IMR-90 (cell line): ENCODE data around the gene GAS2L3. TPM values are rescaled to one million over a fixed set of nuclear protein-coding genes. Genes with fewer than 3 reads are reported as not detected.

Experiments used
- ATAC-seq: fragments of 200-7000 bp; cut with Tn5 transposase; 2 replicates; pipeline ENCODE4 v1.9.1; 2020; ENCODE audit warnings: low read depth, mild to moderate bottlenecking, moderate library complexity
- BruUV-seq: library from RNA; stranded (reverse); fragments of 400-500 nt; replicated peaks from 2 replicates; lab custom pipeline; 2021; lab: Mats Ljungman, UMichigan
- CTCF ChIA-PET: fragments of 300-600 bp; formaldehyde crosslinking; extraction: SDS; loops from one replicate; lab custom pipeline; 2021; ENCODE audit warnings: antibody characterized with exemption; lab: Yijun Ruan, JAX
- POLR2A ChIA-PET: fragments of 300-600 bp; sonication (Branson Sonifier 250); formaldehyde crosslinking; loops from one replicate; lab custom pipeline; 2022; ENCODE audit warnings: antibody characterized with exemption; ENCODE audit not compliant: unreplicated experiment; lab: Charles Lee
- DNase-seq: peaks from one replicate; pipeline ENCODE4 v3.0.0; 2013
- H2AFZ ChIP-seq: replicated peaks from 2 replicates; pipeline ENCODE3; 2013; ENCODE audit warnings: low read length, mild to moderate bottlenecking; ENCODE audit not compliant: poor library complexity
- H2AK5ac ChIP-seq: 2 replicates; pipeline ENCODE4 v1.6.1; 2013; ENCODE audit warnings: low read depth, low read length, inconsistent platforms
- H2AK9ac ChIP-seq: replicated peaks from 2 replicates; pipeline ENCODE3; 2013; ENCODE audit warnings: mild to moderate bottlenecking, low read depth, low read length, moderate library complexity; ENCODE audit not compliant: poor library complexity
- H2BK120ac ChIP-seq: 2 replicates; pipeline ENCODE4 v1.6.1; 2013; ENCODE audit warnings: low read depth, low read length, inconsistent platforms
- H2BK15ac ChIP-seq: 3 replicates; pipeline ENCODE4 v1.6.1; 2013; ENCODE audit warnings: low read depth, low read length, inconsistent platforms
- H2BK20ac ChIP-seq: 2 replicates; pipeline ENCODE4 v1.6.1; 2013; ENCODE audit warnings: low read depth, mild to moderate bottlenecking, inconsistent platforms, low read length, moderate library complexity
- H2BK5ac ChIP-seq: 2 replicates; pipeline ENCODE4 v1.6.1; 2013; ENCODE audit warnings: mild to moderate bottlenecking, low read depth, low read length, inconsistent platforms; ENCODE audit not compliant: poor library complexity, severe bottlenecking
- H3K14ac ChIP-seq: replicated peaks from 2 replicates; pipeline ENCODE4 v1.6.1; 2013; ENCODE audit warnings: low read depth, low read length, inconsistent platforms
- H3K18ac ChIP-seq: 2 replicates; pipeline ENCODE4 v1.6.1; 2013; ENCODE audit warnings: low read depth, low read length, control low read depth
- H3K23ac ChIP-seq: 2 replicates; pipeline ENCODE4 v1.6.1; 2013; ENCODE audit warnings: low read depth, low read length, inconsistent platforms
- H3K27ac ChIP-seq: 2 replicates; pipeline ENCODE4 v1.5.1; 2013; ENCODE audit warnings: mild to moderate bottlenecking, control low read depth, low read length; ENCODE audit not compliant: insufficient read depth
- H3K27me3 ChIP-seq: 2 replicates; pipeline ENCODE4 v1.6.1; 2013; ENCODE audit warnings: low read length; ENCODE audit not compliant: control insufficient read depth, insufficient read depth
- H3K36me3 ChIP-seq: 2 replicates; pipeline ENCODE4 v1.6.1; 2013; ENCODE audit warnings: low read length, mixed read lengths; ENCODE audit not compliant: control insufficient read depth, insufficient read depth
- H3K4ac ChIP-seq: 2 replicates; pipeline ENCODE4 v1.6.1; 2013; ENCODE audit warnings: low read depth, low read length, inconsistent platforms
- H3K4me1 ChIP-seq: 2 replicates; pipeline ENCODE4 v1.6.1; 2013; ENCODE audit warnings: low read length, mixed read lengths; ENCODE audit not compliant: control insufficient read depth, insufficient read depth
- H3K4me2 ChIP-seq: 2 replicates; pipeline ENCODE4 v1.6.1; 2013; ENCODE audit warnings: low read depth, mild to moderate bottlenecking, control low read depth, low read length, moderate library complexity
- H3K4me3 ChIP-seq: 2 replicates; pipeline ENCODE4 v1.5.1; 2013; ENCODE audit warnings: low read depth, mild to moderate bottlenecking, control low read depth, low read length, moderate library complexity; ENCODE audit not compliant: insufficient read depth
- H3K56ac ChIP-seq: 2 replicates; pipeline ENCODE4 v1.6.1; 2013; ENCODE audit warnings: low read length, inconsistent platforms; ENCODE audit not compliant: insufficient read depth; ENCODE audit errors: extremely low read depth
- H3K79me1 ChIP-seq, 2 experiments: 2 replicates each; pipeline ENCODE4 v1.6.1; 2013; ENCODE audit warnings: low read length in 2 of 2, inconsistent platforms in 1 of 2, low read depth in 1 of 2
- H3K9ac ChIP-seq: 2 replicates; pipeline ENCODE4 v1.6.1; 2013; ENCODE audit warnings: low read depth, low read length, control low read depth
- H3K9me1 ChIP-seq: 2 replicates; pipeline ENCODE4 v1.6.1; 2013; ENCODE audit warnings: low read length, inconsistent platforms; ENCODE audit not compliant: insufficient read depth
- H3K9me3 ChIP-seq: 2 replicates; pipeline ENCODE4 v1.6.1; 2013; ENCODE audit warnings: low read length; ENCODE audit not compliant: control insufficient read depth, insufficient read depth
- H4K20me1 ChIP-seq: 2 replicates; pipeline ENCODE4 v1.6.1; 2013; ENCODE audit warnings: low read length, inconsistent platforms; ENCODE audit not compliant: insufficient read depth
- H4K5ac ChIP-seq: 2 replicates; pipeline ENCODE4 v1.6.1; 2013; ENCODE audit warnings: mild to moderate bottlenecking, low read depth, low read length, control low read depth
- H4K8ac ChIP-seq, 2 experiments: 2 replicates each; pipeline ENCODE4 v1.6.1; 2013; ENCODE audit warnings: low read depth in 2 of 2, low read length in 2 of 2, control low read depth in 1 of 2, inconsistent platforms in 1 of 2
- H4K91ac ChIP-seq: 2 replicates; pipeline ENCODE4 v1.6.1; 2013; ENCODE audit warnings: low read depth, low read length, inconsistent platforms; ENCODE audit not compliant: insufficient read depth
- BHLHE40 ChIP-seq: fragments of 150-350 bp; IDR thresholded peaks from 2 replicates; pipeline ENCODE4 v1.6.1; 2016; ENCODE audit warnings: mild to moderate bottlenecking, low read depth, low read length
- CEBPB ChIP-seq: IDR thresholded peaks from 2 replicates; pipeline ENCODE4 v1.6.1; 2012; ENCODE audit warnings: low read depth, low read length, improper control_type of control experiment
- CHD1 ChIP-seq: IDR thresholded peaks from 2 replicates; pipeline ENCODE4 v1.6.1; 2012; ENCODE audit warnings: low read depth, low read length, improper control_type of control experiment
- FOS ChIP-seq: fragments of 150-350 bp; IDR thresholded peaks from 2 replicates; pipeline ENCODE4 v1.6.1; 2016; ENCODE audit warnings: low read depth, low read length
- MAFK ChIP-seq: IDR thresholded peaks from 2 replicates; pipeline ENCODE4 v1.6.1; 2012; ENCODE audit warnings: low read depth, low read length, improper control_type of control experiment
- MAZ ChIP-seq: IDR thresholded peaks from 2 replicates; pipeline ENCODE4 v1.6.1; 2012; ENCODE audit warnings: low read depth, mild to moderate bottlenecking, low read length, improper control_type of control experiment, moderate library complexity, borderline replicate concordance
- MXI1 ChIP-seq: IDR thresholded peaks from 2 replicates; pipeline ENCODE4 v1.6.1; 2012; ENCODE audit warnings: low read depth, mild to moderate bottlenecking, low read length, moderate library complexity, borderline replicate concordance
- NFE2L2 ChIP-seq: fragments of 150-350 bp; IDR thresholded peaks from 2 replicates; pipeline ENCODE4 v1.6.1; 2016; ENCODE audit warnings: low read depth, mild to moderate bottlenecking, low read length
- POLR2A ChIP-seq: IDR thresholded peaks from 2 replicates; pipeline ENCODE4 v1.6.1; 2012; ENCODE audit warnings: mild to moderate bottlenecking, low read depth, low read length
- RAD21 ChIP-seq: IDR thresholded peaks from 2 replicates; pipeline ENCODE4 v1.6.1; 2012; ENCODE audit warnings: low read length, improper control_type of control experiment
- RCOR1 ChIP-seq: IDR thresholded peaks from 2 replicates; pipeline ENCODE4 v1.6.1; 2012; ENCODE audit warnings: mild to moderate bottlenecking, low read length, improper control_type of control experiment; ENCODE audit not compliant: insufficient replicate concordance
- RFX5 ChIP-seq: IDR thresholded peaks from 2 replicates; pipeline ENCODE4 v1.8.0; 2012; ENCODE audit warnings: low read depth, mild to moderate bottlenecking, low read length, moderate library complexity
- SMC3 ChIP-seq: fragments of 150-350 bp; IDR thresholded peaks from 2 replicates; pipeline ENCODE4 v1.6.1; 2016; ENCODE audit warnings: low read depth, mild to moderate bottlenecking, antibody characterized with exemption, low read length, moderate library complexity
- WGBS, 2 experiments: methylation state at CpG; one replicate each; pipeline versions ENCODE4 v1.1.5 to v1.1.7; 2013; ENCODE audit warnings: missing lambda C conversion rate in 2 of 2; ENCODE audit not compliant: insufficient read length in 1 of 2; ENCODE audit errors: extremely low coverage in 2 of 2; 5-methylcytosine and 5-hydroxymethylcytosine counted together
- dilution Hi-C: fragments of 300-500 bp; cut with HindIII; formaldehyde crosslinking; loops from one replicate; pipeline ENCODE4 v1.14.3; 2018; ENCODE audit warnings: low sequenced_read_pairs; ENCODE audit not compliant: unreplicated experiment
- in situ Hi-C: fragments of 300-500 bp; cut with MboI; formaldehyde crosslinking; loops from 3 replicates; pipeline ENCODE4 v1.14.3; 2019; ENCODE audit warnings: low sequenced_read_pairs, inconsistent platforms, mixed read lengths
- intact Hi-C: fragments of 100-400 bp; cut with micrococcal nuclease; formaldehyde crosslinking; loops from 2 replicates; pipeline ENCODE4 v1.10.0; 2022
- polyA plus RNA-seq, 3 experiments: library from polyadenylated mRNA; depleted of rRNA; stranded (reverse); fragments of >200 nt; gene quantifications; 2 replicates each; pipeline ENCODE4 v1.2.3, GENCODE V29; 2012; ENCODE audit warnings: low replicate concordance in 1 of 3
- total RNA-seq: library from RNA; depleted of rRNA; stranded (reverse); fragments of >200 nt; gene quantifications from 2 replicates; pipeline ENCODE4 v1.2.3, GENCODE V29; 2012
- TF ChIP-seq, protein P1 (sequence below): fragments of 150-350 bp; IDR thresholded peaks from 2 replicates; pipeline ENCODE4 v1.6.1; 2016; ENCODE audit warnings: low read depth, mild to moderate bottlenecking, low read length, moderate library complexity, borderline replicate concordance
- TF ChIP-seq, protein P2 (sequence below): fragments of 150-350 bp; IDR thresholded peaks from 2 replicates; pipeline ENCODE4 v1.6.1; 2017; ENCODE audit warnings: mild to moderate bottlenecking, antibody characterized with exemption, low read length, low read depth
- TF ChIP-seq, protein P3 (sequence below): conservative IDR thresholded peaks from 2 replicates; pipeline ENCODE4 v1.5.1; 2012; ENCODE audit warnings: mild to moderate bottlenecking, low read depth, low read length, improper control_type of control experiment

The GAS2L3 gene
- total and polyA plus RNA-seq, 2 of the 4 experiments (the other 2 are of a cell fraction) = 5.2 to 15.6 TPM

DNA sequence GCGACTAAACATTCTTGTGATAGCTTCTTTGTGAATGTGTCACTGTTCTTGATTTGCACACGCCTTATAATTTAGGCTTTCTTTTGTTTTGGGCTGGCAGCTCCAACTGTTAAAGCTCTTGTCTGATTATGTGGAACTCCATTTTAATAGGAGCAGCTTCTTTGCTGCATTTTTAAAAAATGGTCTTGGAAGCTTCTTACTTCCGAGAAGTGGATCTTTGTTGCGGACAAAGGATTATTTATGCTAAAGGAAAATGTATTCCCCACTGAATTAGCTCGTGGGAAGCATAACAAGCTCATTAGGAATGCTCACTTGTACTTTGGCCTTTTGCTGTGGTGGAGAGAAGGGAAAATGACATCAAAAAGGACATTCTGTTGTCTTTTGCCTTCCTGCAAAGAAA is 20.0 kb downstream of the GAS2L3 start:
- no peak overlapping the region for H2AFZ ChIP-seq
- TF ChIP-seq, protein P1, sequence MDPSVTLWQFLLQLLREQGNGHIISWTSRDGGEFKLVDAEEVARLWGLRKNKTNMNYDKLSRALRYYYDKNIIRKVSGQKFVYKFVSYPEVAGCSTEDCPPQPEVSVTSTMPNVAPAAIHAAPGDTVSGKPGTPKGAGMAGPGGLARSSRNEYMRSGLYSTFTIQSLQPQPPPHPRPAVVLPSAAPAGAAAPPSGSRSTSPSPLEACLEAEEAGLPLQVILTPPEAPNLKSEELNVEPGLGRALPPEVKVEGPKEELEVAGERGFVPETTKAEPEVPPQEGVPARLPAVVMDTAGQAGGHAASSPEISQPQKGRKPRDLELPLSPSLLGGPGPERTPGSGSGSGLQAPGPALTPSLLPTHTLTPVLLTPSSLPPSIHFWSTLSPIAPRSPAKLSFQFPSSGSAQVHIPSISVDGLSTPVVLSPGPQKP = no peak
- TF ChIP-seq, protein P2, sequence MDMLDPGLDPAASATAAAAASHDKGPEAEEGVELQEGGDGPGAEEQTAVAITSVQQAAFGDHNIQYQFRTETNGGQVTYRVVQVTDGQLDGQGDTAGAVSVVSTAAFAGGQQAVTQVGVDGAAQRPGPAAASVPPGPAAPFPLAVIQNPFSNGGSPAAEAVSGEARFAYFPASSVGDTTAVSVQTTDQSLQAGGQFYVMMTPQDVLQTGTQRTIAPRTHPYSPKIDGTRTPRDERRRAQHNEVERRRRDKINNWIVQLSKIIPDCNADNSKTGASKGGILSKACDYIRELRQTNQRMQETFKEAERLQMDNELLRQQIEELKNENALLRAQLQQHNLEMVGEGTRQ = no peak
- TF ChIP-seq POLR2A = no peak
- no peak for TF ChIP-seq MXI1
- TF ChIP-seq CEBPB = no peak
- no peak for TF ChIP-seq NFE2L2
- TF ChIP-seq RCOR1 = no peak
- no peak for TF ChIP-seq FOS
- no peak for TF ChIP-seq CHD1
- TF ChIP-seq RAD21 = no peak
- TF ChIP-seq MAFK = no peak
- no peak for TF ChIP-seq MAZ
- no peak for TF ChIP-seq SMC3
- TF ChIP-seq BHLHE40 = no peak
- TF ChIP-seq, protein P3, sequence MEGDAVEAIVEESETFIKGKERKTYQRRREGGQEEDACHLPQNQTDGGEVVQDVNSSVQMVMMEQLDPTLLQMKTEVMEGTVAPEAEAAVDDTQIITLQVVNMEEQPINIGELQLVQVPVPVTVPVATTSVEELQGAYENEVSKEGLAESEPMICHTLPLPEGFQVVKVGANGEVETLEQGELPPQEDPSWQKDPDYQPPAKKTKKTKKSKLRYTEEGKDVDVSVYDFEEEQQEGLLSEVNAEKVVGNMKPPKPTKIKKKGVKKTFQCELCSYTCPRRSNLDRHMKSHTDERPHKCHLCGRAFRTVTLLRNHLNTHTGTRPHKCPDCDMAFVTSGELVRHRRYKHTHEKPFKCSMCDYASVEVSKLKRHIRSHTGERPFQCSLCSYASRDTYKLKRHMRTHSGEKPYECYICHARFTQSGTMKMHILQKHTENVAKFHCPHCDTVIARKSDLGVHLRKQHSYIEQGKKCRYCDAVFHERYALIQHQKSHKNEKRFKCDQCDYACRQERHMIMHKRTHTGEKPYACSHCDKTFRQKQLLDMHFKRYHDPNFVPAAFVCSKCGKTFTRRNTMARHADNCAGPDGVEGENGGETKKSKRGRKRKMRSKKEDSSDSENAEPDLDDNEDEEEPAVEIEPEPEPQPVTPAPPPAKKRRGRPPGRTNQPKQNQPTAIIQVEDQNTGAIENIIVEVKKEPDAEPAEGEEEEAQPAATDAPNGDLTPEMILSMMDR = no peak
- no peak for TF ChIP-seq RFX5
- no peaks in the 10 kb centered on the region for H4K20me1 ChIP-seq
- H3K9ac ChIP-seq = no peak overlapping the region; the same call in 1 of the 2 replicates
- H3K9me1 ChIP-seq = no peaks in the 10 kb centered on the region
- no peak overlapping the region for H3K27ac ChIP-seq
- H3K36me3 ChIP-seq = no peaks in the 10 kb centered on the region
- in situ Hi-C loops = no loop called here
- peak overlapping the region; percentile 34; the same call in 1 of the 2 replicates for H3K4me3 ChIP-seq
- no TSS peak for BruUV-seq
- no peaks in the 10 kb centered on the region for H3K27me3 ChIP-seq
- DNase-seq (no peak), ATAC-seq (peak; percentile 49; the same call in 1 of the 2 replicates)
- peak overlapping the region in 1 of 2 experiments; percentile 72; a peak in 2 of 4 replicates for H4K8ac ChIP-seq
- 0 out of 2 replicates have a peak, but pooled peaks cover under 1% of the 10 kb centered on the region for H3K9me3 ChIP-seq
- H3K18ac ChIP-seq = peak overlapping the region; percentile 31; the same call in 1 of the 2 replicates
- no peaks in the 10 kb centered on the region for H3K4me1 ChIP-seq
- peak overlapping the region; percentile 59; the same call in 1 of the 2 replicates for H4K5ac ChIP-seq
- WGBS, 2 experiments = 48% methylated on average over 2 of the region's 5 CpGs; no CpG with 5 or more reads in 1 of the 2 experiments
- no peak overlapping the region for H3K4ac ChIP-seq
- peak overlapping the region; percentile 99 for H3K4me2 ChIP-seq
- no peak overlapping the region for H3K23ac ChIP-seq
- H3K79me1 ChIP-seq = peaks cover 17 to 18% of the 10 kb centered on the region in 2 experiments
- peak overlapping the region; percentile 0; the same call in 1 of the 2 replicates for H3K56ac ChIP-seq
- POLR2A ChIA-PET = interaction anchor here (0.6 kb wide), 1 partner anchor 138 kb away, joined by 3 read pairs; no protein-coding TSS in a partner anchor
- H2BK5ac ChIP-seq = peak overlapping the region; percentile 1
- no peak overlapping the region for H2AK9ac ChIP-seq
- peak overlapping the region; percentile 1; the same call in 1 of the 2 replicates for H3K14ac ChIP-seq
- intact Hi-C loops = no loop called here
- H4K91ac ChIP-seq = no peak overlapping the region
- H2BK15ac ChIP-seq = no peak overlapping the region
- CTCF ChIA-PET = no interaction called here
- H2BK20ac ChIP-seq = no peak overlapping the region
- dilution Hi-C loops = no loop called here
- peak overlapping the region; percentile 3; the same call in 1 of the 2 replicates for H2BK120ac ChIP-seq
- no peak overlapping the region for H2AK5ac ChIP-seq
